H1 (cell line): Measurements from ENCODE around the gene ELANE.
A peak's percentile ranks its signal among the peaks of the same experiment; 100 is the strongest.

Source experiments
- ATF2 ChIP-seq: IDR thresholded peaks from 2 replicates; pipeline ENCODE4 v1.6.1; 2012; ENCODE audit warnings: low read length, inconsistent platforms
- BACH1 ChIP-seq: IDR thresholded peaks from 2 replicates; pipeline ENCODE4 v1.6.1; 2012; ENCODE audit warnings: low read length, improper control_type of control experiment
- CTCF ChIP-seq, 3 experiments: IDR thresholded peaks; 1 replicate in 2 of 3; 2 replicates in 1 of 3; pipeline versions ENCODE4 v1.5.1 to v1.6.1; 2011; ENCODE audit warnings: low read length in 3 of 3, mild to moderate bottlenecking in 3 of 3, inconsistent platforms in 2 of 3, low read depth in 1 of 3, moderate library complexity in 1 of 3; ENCODE audit not compliant: insufficient read depth in 1 of 3; ENCODE audit errors: control extremely low read depth in 1 of 3
- EP300 ChIP-seq, 2 experiments: IDR thresholded peaks; 1 replicate in 1 of 2; 2 replicates in 1 of 2; pipeline ENCODE4 v1.6.1; 2011 to 2012; ENCODE audit warnings: low read depth in 2 of 2, low read length in 2 of 2, mild to moderate bottlenecking in 2 of 2, borderline replicate concordance in 1 of 2, inconsistent platforms in 1 of 2, moderate library complexity in 1 of 2
- GABPA ChIP-seq: IDR thresholded peaks from 2 replicates; pipeline ENCODE4 v1.6.1; 2011; ENCODE audit warnings: mild to moderate bottlenecking, low read length, moderate library complexity, borderline replicate concordance; ENCODE audit not compliant: insufficient read depth
- JUN ChIP-seq: IDR thresholded peaks from 2 replicates; pipeline ENCODE4 v1.6.1; 2011; ENCODE audit warnings: low read depth, mild to moderate bottlenecking, improper control_type of control experiment, low read length
- JUND ChIP-seq: IDR thresholded peaks from 2 replicates; pipeline ENCODE4 v1.6.1; 2011; ENCODE audit warnings: mild to moderate bottlenecking, improper control_type of control experiment, low read length
- KDM1A ChIP-seq: fragments of 200-600, 300-600 bp; sonication (generic); IDR thresholded peaks from 2 replicates; pipeline ENCODE4 v1.7.1; 2016; ENCODE audit warnings: mild to moderate bottlenecking, low read length, borderline replicate concordance
- POLR2AphosphoS5 ChIP-seq: IDR thresholded peaks from 2 replicates; pipeline ENCODE4 v1.6.1; 2011; ENCODE audit warnings: low read depth, low read length
- RXRA ChIP-seq: IDR thresholded peaks from 2 replicates; pipeline ENCODE4 v1.6.1; 2011; ENCODE audit warnings: low read depth, mild to moderate bottlenecking, low read length, moderate library complexity; ENCODE audit not compliant: insufficient read depth
- SIX5 ChIP-seq: IDR thresholded peaks from 2 replicates; pipeline ENCODE4 v1.6.1; 2011; ENCODE audit warnings: mild to moderate bottlenecking, low read depth, low read length
- TAF1 ChIP-seq: IDR thresholded peaks from 2 replicates; pipeline ENCODE4 v1.6.1; 2011; ENCODE audit warnings: mild to moderate bottlenecking, low read depth, low read length
- YY1 ChIP-seq: IDR thresholded peaks from 2 replicates; pipeline ENCODE4 v1.6.1; 2011; ENCODE audit warnings: low read depth, mild to moderate bottlenecking, low read length

- no peak for TF ChIP-seq GABPA
- TF ChIP-seq JUN: no peak
- TF ChIP-seq TAF1: no peak
- no peak for TF ChIP-seq ATF2
- no peak for TF ChIP-seq JUND
- TF ChIP-seq CTCF (IDR thresholded peaks at IDR 0.05; ENCODE audit: control extremely low read depth in 1 of 3, insufficient read depth in 1 of 3, low read depth in 1 of 3, low read length in 3 of 3): no peak
- TF ChIP-seq YY1: no peak
- TF ChIP-seq BACH1: no peak
- TF ChIP-seq EP300 (IDR thresholded peaks at IDR 0.05; ENCODE audit: borderline replicate concordance in 1 of 2, low read depth in 2 of 2, low read length in 2 of 2): no peak
- no peak for TF ChIP-seq KDM1A
- TF ChIP-seq RXRA: no peak
- TF ChIP-seq SIX5: no peak
- peak; percentile 89 for TF ChIP-seq POLR2AphosphoS5
Measured at GRCh38 chr19:808423-808775, 43.7 kb upstream of the ELANE start.
